ENCODE measurements around the gene KCNQ1OT1.

The KCNQ1OT1 gene

DNA sequence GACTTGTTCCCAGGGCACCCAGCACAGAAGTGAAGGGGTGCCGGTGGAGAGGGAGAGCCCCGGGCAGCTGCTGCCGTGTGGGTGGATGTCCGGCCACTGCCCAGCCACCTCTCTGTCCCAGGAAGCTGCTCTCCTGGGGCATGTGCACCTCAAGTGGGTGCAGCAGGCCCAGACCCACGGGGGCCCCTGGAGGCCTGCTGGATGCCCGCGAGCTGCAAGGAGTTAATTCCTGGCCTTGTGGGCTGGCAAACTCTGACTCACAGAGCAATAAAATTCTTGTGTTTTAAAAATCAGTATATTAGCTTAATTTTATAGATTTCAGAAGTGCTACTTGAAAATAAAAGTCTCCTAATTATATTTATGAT lies 37.4 kb upstream of the KCNQ1OT1 start:
- no peak for DNase-seq (ENCODE audit: low read depth)

DNA sequence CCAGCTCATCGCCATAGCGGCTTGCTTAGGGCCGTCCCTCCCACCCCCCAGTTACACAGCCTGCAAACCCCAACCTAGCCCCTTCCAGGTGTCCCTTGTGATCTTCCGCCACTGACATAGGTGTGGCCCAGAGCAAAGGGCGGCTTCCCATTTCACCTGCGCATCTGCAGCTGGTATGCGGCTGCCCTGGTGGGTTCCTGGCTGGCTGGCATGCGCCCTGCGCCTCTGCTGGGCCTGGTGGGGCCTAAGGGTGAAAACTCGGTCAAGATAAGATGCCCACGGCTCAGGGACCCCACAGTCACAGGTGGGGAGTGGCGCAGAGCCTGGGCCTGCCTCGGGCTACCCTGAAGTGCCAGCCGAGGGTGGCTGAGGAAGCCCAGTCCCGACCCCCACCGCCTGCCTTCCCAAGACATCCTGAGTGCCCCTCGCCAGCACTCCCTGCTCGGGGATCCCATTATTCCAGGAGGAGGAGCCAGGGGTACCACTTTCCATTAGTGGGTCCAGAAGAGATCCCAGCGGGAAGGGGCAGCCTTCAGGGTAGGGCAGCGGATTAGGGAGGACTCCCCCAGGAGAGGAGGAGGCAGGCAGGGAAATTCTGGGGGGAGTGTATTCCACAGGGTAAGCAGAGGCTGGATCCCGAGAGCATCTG lies 36.9 kb upstream of the KCNQ1OT1 start:
- no peak for DNase-seq (ENCODE audit: low read depth)

DNA sequence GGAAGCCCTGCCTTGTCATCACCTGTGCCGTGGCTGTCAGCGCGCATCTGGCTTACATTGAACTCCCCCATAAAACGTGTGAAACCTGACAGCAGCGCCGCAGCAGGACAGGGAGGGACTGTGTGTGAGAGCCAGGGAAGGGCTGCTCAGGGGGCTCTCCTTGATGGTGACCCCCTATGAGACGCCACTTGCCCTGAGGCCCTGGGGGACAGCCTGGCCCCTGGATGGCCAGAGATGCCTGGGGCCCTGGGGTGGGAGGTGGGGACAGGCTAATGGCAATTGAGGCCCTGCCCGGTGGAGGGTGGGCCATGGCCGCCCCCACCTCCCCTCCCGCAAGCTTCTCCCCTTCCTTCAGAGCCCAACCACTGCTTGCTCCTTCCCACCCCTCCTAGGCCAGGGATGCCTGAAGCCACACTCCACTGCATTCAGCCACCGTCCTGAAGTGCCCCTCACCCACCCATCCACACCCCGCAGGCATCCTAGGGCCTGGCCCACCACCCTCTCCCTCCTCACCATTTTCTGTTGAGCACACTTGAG lies 35.3 kb upstream of the KCNQ1OT1 start:
- DNase-seq (ENCODE audit: low read depth), result no peak

DNA sequence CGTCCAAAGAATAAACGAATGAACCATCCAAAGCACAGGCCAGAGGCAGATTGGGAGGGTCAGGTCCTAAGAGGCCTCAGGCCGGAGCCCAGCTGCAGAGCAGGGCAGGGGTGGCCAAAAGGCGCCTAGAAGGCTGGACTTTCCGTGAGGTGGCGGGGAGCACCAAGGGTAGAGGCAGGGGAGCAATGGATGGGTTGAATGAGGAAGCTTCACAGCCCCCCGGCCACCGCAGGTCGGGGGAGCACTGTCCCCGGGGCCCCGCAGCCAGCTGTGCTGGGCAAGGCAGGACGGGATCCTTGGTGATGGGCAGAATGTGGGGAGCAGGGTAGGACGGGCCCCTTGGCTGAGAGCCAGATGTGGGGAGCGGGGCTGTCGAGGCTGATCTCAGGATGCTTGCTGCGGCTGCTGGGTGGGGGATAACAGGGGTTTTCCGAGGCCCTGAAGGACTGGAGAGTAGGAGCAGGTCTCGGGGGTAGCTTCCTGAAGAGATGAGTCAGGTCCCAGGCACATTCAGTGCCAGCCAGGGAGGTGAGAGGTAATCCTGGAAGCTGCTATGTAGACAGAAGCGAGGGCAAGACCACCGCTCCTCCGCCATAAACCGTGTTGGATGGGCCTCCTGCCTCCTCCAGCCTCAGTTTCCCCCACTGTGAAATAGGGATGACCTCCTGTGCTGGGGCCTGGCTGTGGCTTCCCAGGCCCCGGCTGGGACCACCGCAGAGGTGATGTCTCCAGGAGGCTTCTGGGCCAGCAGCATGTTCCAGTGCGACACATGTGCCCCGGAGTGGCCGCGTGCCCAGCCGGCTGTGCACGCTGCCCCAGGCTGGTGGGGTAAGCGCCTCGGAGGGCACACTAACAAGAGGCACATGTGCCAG lies 34.6 kb upstream of the KCNQ1OT1 start:
- DNase-seq (ENCODE audit: low read depth), result no peak

DNA sequence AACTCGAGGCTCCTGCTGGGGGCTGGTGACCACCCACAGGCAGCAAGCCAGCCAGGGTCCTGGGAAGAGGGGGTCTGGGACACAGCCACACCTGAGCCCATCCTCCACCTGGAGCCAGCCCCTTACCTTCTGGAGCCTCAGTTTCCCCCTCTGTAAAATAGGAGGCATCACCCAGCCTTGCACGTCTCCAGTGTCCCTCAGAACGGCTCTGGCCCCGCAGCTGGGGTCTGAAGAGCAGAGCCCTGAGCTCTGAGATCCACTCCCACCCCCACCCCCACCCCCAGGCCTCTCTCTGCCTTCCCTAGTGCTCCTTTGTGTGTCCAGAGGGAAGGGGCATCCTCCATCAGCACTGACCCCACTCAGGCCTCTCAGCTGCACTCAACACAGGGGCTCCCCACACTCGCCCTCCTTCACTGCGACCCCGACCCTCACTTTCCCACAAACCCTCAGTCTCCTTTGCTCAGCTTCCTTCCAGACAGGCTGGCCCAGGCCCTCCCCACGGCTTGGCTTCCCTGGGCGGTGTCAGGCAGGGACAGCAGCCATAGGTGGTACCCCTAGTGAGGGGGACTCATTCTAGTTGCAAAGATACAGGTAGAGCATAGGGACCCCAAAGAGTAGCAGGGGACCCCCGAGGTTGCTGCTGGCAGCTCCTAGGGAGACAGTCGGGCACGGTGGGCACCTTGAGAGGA lies 33.3 kb upstream of the KCNQ1OT1 start:
- DNase-seq (ENCODE audit: low read depth), result no peak

DNA sequence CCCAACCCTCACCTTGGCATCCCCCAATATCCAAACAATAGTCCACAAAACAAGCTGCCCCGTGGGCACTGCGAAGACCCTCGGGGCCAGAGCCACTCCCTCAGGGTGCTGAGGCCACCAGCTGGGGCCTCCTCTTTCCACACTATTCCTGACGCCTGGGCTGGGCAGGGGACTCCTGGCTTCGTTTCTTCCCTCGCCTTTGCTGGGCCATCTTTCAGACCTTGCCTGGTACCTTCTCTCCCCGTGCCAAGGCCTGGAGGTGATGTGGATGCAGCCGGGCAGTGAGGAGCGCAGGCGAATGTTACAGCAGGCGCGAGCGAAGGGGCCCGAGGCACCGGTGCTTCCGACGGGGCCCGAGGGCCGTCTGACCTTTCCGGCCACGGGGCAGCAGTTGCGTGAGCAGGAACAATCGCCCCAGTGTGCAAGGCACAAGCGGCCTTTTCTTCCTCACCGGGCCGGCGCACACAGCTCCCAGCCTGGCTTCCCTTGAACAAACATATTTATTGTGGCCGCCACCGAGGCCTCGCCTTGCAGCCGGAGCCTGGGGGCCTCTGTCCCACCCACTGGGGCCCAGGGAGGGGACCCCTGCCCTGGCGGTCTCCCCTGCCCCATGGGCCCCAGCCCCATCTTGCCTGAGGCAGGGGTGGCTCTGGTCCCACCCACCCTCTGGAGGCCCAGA lies 32.6 kb upstream of the KCNQ1OT1 start:
- DNase-seq (ENCODE audit: low read depth), result no peak

DNA sequence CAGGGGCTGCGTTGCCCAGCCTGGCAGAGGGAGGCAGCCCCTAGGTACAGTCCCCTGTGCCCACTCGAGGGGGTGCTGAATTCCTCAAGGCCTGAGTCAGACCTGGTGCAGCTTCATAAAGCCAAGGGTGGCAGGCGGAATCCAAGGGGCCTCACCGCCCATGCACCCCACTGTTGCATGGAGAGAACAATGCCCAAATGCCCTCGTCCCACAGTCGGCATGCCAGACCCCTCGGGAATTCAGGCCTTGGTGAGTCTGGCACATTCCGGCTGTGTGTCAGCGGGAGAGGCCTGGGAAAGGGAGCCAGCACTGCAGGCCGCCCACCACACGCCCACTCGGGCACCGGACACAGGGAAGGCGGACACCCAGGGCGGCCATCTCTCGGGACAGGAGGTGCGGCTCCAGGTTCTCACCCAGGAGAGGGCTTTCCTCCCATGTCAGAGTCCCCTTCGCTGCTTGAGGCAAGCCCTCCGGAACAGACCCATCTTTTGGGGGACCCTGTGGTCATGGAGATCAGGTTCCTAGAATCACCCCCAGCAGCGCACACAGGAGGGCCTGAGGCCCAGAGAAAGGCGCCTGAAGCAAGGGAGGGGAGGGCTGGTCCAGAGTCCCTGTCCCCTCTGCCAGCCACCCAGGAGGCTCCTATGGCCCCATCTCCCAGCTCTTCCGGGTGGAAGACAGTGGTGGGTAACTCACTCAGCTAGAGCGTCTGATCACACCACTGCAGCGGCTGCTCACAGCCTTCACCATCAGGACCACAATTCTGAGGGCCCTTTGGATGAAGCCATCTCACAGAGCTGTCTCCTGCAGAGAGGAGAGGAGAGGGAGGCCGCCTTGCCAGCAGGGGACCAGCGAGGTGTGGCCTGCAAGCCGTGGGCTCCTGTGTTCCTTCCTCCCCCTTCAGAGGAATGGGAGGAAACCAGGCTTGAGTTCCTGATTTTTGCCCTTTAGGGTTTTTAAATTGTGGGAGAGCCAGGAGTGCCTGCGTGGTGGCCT lies 31.6 kb upstream of the KCNQ1OT1 start:
- no peak for DNase-seq (ENCODE audit: low read depth)

DNA sequence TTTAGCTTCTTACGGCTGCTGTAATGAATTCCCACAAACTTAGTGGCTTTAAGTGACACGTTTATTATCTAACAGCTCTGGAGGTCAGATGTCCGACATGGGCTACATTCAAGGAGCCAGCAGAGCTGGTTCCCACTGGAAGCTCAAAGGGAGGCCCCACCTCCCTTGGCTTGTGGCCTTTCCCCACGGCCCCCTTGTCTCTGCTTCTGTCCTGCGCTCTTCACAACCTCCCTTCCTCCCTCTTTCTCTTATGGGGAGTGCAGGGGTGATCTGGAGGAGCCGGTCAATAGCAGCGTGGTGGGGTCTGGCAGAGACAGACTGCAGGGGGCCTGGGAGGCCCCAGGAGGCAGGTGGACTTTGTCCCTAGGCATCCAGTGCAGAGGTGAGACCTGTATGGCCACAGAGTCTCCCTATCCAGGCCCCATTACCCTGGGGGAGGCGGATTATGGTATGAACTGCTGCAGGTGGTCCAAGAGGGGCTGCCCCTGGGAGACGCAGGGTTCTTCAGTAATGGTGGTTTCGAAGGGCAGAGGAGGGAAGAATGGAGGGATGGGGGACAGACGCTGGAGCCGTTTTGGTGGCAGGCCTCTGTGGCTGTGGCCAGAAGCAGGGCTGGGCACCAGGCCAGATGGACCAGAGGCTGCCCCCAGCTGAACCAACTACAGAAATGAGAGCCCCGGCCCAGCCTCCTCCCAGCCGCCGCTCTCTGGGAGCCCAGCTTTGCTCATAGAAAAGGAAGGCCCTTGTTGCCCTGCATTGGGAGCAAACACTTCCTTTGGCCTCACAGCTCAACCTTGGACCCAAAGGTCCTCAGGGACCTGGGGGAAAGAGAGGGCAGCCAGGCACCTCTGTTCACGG lies 30.7 kb upstream of the KCNQ1OT1 start:
- no peak for DNase-seq (ENCODE audit: low read depth)

DNA sequence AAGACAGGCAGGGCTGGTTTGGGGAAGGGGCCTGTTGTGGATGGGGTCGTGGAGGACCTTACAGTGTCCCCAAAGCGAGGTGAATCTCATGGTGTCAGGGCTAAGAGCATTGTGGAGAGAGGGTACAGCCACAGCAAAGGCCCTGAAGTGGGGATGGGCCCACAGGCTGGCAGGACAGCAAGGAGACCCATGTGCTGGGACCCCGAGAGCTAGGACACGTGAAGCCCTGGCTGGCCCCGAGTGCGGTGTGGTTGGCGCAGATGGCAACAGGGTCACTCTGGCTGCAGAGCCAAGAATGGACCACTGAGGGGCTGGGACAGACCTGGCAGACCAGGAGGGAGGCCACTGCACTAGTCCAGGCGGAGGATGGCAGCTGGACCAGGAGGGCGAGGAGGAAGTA lies 30.0 kb upstream of the KCNQ1OT1 start:
- DNase-seq (ENCODE audit: low read depth), result no peak

DNA sequence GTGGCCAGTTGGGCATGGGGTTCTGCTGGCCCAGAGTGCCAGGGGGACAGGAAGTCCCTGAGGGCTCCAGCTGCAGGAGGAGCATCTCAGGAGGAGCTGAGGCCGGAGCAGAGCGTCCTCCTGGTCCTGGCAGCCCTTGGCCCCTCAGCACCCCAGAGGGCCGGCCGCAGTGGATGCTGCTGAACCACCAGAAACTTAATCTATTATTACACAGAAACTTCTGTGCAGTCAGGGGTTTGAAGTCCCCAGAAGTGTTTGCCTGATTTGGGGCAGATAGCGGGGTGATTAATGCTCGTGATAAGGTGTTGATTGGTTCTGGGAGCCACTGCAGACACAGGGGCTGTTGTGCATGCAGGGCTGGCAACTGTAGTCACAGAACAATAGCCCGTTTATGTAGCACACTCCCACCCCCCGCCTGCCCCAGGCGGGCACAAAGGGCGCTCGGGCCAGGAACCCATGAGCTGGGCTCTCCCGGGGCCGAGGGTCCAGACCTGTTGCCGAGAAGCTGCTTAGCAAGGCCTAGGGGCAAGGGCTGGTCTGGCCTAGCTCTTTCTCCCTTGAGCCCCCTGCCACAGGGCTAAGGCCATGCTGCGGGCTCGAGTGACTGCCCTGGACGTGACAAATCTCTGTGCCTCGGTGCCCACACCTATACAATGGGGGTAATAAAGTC lies 29.0 kb upstream of the KCNQ1OT1 start:
- DNase-seq (ENCODE audit: low read depth), result no peak

DNA sequence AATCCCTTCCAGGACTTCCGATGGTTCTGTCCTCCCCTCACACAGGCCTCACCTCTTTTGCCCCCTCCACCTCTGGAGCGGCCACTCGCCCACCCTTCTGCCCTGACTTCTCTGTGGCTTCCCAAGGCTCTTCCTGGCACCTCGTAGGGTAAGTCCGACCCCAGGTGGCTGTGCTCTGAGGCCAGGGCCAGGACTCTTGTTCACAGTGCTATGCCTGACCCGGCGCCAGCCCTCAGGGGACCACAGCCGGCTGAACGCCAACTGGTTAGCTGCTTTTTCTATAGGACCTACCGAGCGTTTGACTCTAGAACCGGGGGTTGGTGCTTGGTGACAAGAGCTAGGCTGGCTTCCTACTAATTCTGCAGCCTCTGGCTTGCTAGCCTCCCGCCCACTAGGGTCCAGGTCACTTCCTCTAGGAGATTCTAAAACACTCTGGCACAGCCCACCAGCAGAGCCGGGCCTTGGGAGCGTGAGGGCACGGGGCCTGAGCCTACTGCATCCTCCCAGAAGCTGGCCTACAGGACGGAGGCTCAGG lies 28.4 kb upstream of the KCNQ1OT1 start:
- DNase-seq (ENCODE audit: low read depth), result no peak

DNA sequence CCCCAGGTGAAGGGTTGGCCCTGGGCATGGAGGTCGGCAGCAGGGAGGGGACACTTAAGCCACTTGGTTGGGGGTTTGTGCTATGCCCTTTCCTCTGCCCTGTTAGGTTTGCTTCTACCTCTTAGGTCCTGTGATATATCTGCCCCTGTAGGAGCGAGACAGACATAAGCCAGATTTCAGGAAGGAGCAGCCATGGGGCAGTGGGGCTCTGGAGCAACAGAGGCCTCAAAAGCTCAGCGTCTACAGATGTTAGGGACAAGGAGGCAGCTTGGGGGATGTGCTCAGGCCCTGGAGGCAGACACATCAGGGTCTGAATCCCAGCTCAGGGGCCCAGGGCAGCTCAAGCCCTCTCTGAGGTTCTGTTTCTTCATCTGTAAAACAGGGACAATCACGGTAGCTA lies 27.2 kb upstream of the KCNQ1OT1 start:
- DNase-seq (ENCODE audit: low read depth), result no peak

DNA sequence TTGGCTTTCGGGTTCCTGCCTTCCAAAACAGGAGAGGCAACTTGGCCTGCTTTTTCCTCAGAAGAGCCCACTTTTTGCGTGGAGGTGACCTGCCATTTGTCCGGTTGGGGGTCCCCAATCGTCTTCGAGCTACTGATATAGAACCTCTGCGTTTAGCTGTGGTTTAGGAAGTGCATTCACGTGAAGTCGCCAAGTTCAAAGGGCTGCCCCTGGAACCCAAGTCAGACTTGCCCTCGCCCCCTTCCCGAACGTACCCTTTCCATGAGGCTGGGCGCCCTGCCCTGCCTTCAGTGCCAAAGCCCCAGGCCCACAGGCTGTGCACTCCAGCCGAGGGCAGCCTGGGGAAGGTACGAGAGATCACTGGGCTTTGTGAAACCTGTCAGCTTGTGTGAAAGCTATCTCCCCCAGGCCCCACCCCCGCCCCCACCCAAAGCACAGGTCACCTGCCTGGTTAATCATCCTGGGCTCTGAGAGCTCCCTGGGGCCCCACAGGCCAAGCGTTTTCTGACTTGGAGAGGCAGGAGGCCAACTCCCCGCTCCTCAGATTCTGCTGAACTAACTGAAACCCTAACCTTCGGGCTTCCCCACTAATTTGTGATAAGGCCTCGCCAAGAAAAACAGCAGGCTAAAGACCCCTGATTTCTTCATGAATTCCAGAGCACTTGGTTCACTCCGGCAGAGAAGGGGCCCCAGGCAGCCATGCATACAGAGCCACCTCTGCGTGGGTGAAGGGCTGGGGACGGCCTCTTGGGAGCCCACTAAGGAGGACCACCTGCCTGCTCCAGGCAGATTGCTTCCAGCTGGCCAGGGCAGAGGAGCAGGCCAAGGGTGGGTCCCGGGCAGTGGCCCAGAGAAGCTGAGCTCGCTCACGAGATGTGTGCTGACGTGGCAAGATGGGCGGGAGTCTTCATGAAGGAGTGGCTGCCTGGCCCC lies 25.8 kb upstream of the KCNQ1OT1 start:
- DNase-seq (ENCODE audit: low read depth), result no peak

DNA sequence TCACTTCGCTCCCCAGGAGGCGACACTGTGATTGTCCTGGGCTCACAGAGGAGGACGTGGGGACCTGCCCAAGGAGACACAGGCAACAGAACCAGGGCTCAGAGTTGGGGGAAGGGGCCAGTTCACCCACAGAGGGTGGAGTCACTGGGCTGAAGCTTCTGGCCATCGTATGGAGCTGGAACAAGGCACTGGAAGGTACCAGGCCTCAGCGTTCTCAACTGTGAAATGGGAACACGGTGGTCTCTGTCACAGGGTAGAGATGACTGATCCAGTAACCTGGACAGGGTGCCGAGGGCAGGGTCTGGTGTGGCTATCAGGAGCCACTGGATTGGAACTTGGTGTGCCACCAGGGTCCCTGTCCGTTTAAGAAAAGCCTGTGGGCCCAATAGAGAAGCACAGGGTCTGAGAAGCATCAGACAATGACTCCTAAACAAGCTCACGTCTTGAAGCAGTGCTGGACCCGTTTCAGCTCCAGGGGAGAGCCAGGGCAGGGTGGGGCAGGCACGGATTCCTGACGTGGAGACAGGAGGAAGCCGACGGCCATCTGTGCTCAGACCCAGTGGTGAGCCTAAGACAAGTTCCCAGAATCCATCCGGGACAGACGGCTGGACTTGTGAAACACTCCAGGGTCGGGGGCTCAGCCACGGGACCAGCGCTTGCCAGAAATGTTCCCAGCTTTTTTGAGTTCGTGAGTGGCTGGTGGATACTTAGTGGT lies 25.0 kb upstream of the KCNQ1OT1 start:
- no peak for DNase-seq (ENCODE audit: low read depth)

DNA sequence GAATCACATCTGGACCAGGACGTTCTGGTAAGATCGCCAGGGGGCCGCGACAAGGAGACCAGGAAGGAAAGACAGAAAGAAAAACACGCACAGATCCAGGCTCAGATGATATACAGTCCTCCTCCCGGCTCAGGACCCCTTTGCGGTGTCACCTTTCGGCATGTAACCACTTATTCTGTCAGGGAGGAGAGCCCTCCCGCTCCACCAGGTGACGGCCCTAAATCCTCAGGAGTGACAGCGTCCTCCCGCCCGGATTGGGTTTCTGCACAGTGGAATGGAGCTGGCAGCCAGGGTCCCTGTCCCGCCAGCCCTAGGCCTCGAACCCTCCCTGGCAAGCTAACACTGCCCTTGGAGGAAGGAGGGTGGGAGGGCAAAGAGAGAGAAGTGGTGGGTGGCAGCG lies 24.3 kb upstream of the KCNQ1OT1 start:
- no peak for DNase-seq (ENCODE audit: low read depth)

DNA sequence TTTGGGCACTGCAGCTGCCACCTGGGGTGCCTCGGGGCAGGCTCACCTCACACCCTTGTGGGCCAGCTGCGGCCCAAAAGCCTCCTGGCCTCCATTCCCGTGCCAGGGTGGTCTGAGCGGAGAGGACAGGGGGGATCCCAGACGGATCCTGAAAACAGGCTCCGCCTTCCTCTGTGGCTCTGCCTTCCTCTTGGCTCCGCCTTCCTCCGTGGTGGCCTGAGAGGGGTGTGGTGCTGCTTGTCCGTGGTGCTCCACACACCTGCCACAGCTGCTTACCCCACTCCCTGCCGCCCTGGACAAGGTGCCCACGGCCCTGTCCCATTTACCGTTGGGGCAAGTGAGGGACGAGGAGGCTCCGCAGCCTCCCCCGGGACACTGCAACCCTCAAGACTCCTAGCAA lies 23.2 kb upstream of the KCNQ1OT1 start:
- DNase-seq (ENCODE audit: low read depth), result no peak

DNA sequence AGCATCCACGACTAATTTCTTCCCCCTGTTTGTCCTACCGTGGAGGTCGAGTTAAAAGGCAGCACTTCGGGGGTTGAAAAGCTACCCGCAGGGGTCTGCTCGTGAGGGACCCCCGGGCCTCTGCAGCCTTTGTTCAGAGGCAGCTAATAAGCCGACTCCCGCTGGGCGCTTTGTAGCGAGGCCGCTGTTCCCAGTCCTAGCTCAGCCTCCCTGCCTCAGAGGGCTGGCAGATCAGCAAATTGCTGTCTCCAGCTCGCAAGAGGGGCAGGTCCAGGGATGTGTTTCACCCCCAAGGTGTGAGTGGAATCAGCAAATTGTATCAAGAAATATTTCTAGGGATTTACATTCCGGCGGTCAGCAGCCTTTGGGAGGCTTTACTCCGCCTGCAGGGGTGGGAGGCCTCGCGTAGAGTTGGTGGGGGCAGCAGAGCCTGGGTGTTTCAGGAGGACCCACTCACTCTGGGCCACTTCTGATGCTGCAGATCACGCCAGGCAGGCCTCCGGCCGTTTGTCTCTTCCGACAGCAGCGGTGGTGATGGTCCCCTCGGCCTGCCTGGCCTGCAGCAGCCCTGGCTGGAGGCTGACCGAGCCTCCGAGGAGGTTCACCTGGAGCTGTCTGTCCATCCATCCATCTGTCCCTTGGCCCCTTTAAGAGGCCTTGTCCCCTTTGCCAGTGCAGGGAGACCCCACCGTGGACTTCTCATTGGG lies 21.6 kb upstream of the KCNQ1OT1 start:
- DNase-seq (ENCODE audit: low read depth), result no peak

Measured in T follicular helper cell (primary cell).